A673 (cell line): ENCODE data around the gene TBC1D16. TPM values are rescaled to one million over a fixed set of nuclear protein-coding genes. Genes with fewer than 3 reads are reported as not detected.

Experiments used
- BruUV-seq: library from RNA; stranded (reverse); fragments of 400-500 nt; replicated peaks from 2 replicates; lab custom pipeline; 2021; lab: Mats Ljungman, UMichigan
- CTCF ChIA-PET: fragments of 300-600 bp; sonication (Branson Sonifier 250); formaldehyde crosslinking; loops from one replicate; lab custom pipeline; 2022; ENCODE audit warnings: antibody characterized with exemption; lab: Charles Lee
- POLR2A ChIA-PET: fragments of 300-600 bp; sonication (Branson Sonifier 250); formaldehyde crosslinking; loops from one replicate; lab custom pipeline; 2022; ENCODE audit warnings: antibody characterized with exemption; ENCODE audit not compliant: low non-redundant PET; lab: Charles Lee
- DNase-seq: peaks from one replicate; pipeline ENCODE4 v3.0.0-alpha.2; 2015; ENCODE audit warnings: low spot score
- H3K27ac ChIP-seq: fragments of 200-600 bp; sonication (generic); 2 replicates; pipeline ENCODE4 v1.5.1; 2016; ENCODE audit warnings: mixed run types, low read depth, mild to moderate bottlenecking, mixed read lengths, antibody characterized with exemption, low read length; ENCODE audit not compliant: poor library complexity, severe bottlenecking
- H3K27me3 ChIP-seq: fragments of 200-600 bp; sonication (generic); replicated peaks from 2 replicates; pipeline ENCODE4 v1.6.1; 2017; ENCODE audit warnings: mixed run types, low read depth, mild to moderate bottlenecking, mixed read lengths, antibody characterized with exemption, low read length; ENCODE audit not compliant: insufficient read depth, poor library complexity
- H3K36me3 ChIP-seq: fragments of 200-600 bp; sonication (generic); 2 replicates; pipeline ENCODE4 v1.6.1; 2016; ENCODE audit warnings: mixed run types, mild to moderate bottlenecking, mixed read lengths, antibody characterized with exemption, low read length; ENCODE audit not compliant: insufficient read depth, poor library complexity, severe bottlenecking
- H3K4me1 ChIP-seq: fragments of 200-600 bp; sonication (generic); 2 replicates; pipeline ENCODE4 v1.6.1; 2017; ENCODE audit warnings: mixed run types, mild to moderate bottlenecking, mixed read lengths, antibody characterized with exemption, low read length; ENCODE audit not compliant: insufficient read depth, poor library complexity, severe bottlenecking
- H3K4me3 ChIP-seq: fragments of 200-600 bp; sonication (generic); 2 replicates; pipeline ENCODE4 v1.5.1; 2016; ENCODE audit warnings: low read depth, mixed run types, mild to moderate bottlenecking, mixed read lengths, low read length; ENCODE audit not compliant: poor library complexity, severe bottlenecking
- H3K9me3 ChIP-seq: fragments of 200-600 bp; sonication (generic); 2 replicates; pipeline ENCODE4 v1.6.1; 2016; ENCODE audit warnings: mixed run types, low read depth, mild to moderate bottlenecking, mixed read lengths, antibody characterized with exemption, low read length; ENCODE audit not compliant: poor library complexity, severe bottlenecking
- CTCF ChIP-seq: fragments of 300-800, 200-600 bp; sonication (generic); conservative IDR thresholded peaks from 2 replicates; pipeline ENCODE4 v1.5.1; 2017; ENCODE audit warnings: low read depth, mild to moderate bottlenecking, antibody characterized with exemption, low read length, moderate library complexity, mixed read lengths
- EZH2 ChIP-seq: fragments of 200-600 bp; sonication (generic); IDR thresholded peaks from 2 replicates; pipeline ENCODE4 v1.6.1; 2017; ENCODE audit warnings: borderline replicate concordance, low read depth, mild to moderate bottlenecking, mixed read lengths, antibody characterized with exemption, low read length; ENCODE audit not compliant: poor library complexity, severe bottlenecking
- intact Hi-C: fragments of 100-400 bp; cut with micrococcal nuclease; formaldehyde crosslinking; loops from one replicate; pipeline ENCODE4 v1.10.0; 2022; ENCODE audit not compliant: unreplicated experiment
- total RNA-seq: library from RNA; stranded (reverse); gene quantifications from 2 replicates; pipeline ENCODE4 v1.2.3, GENCODE V29; 2021

The TBC1D16 gene
- total RNA-seq, 1 experiment from 2014 or later, result 49.1 TPM

- intact Hi-C loops, result no loop called here
- no TSS peak for BruUV-seq
- Histone ChIP-seq H3K27ac (no peak overlapping the region), H3K9me3 (no peaks in the 10 kb centered on the region), H3K27me3 (no peaks in the 10 kb centered on the region), H3K36me3 (no peaks in the 10 kb centered on the region), H3K4me1 (peaks cover 10% of the 10 kb centered on the region), H3K4me3 (no peak overlapping the region)
- ChIA-PET CTCF (interaction anchor here (0.5 kb wide), 1 partner anchor 140 kb away, joined by 3 read pairs; the partner anchor contains the start of gene CBX4), POLR2A (no interaction called here)
- TF ChIP-seq EZH2, result no peak
- TF ChIP-seq CTCF, result no peak
- no peak for DNase-seq
These were observed 56.4 kb downstream of the TBC1D16 start for GRCh38 chr17:79979221-79979741.

- ChIA-PET POLR2A (no interaction called here), CTCF (interaction anchor here (0.5 kb wide), 1 partner anchor 139 kb away, joined by 3 read pairs; the partner anchor contains the start of gene CBX4)
- no peak overlapping the region for H3K27ac ChIP-seq
- no TSS peak for BruUV-seq
- H3K4me1 ChIP-seq, result peaks cover 7% of the 10 kb centered on the region
- no peak for DNase-seq
- no peaks in the 10 kb centered on the region for H3K27me3 ChIP-seq
- no peaks in the 10 kb centered on the region for H3K9me3 ChIP-seq
- no peaks in the 10 kb centered on the region for H3K36me3 ChIP-seq
- no peak for TF ChIP-seq CTCF
- TF ChIP-seq EZH2, result no peak
- H3K4me3 ChIP-seq, result no peak overlapping the region
- intact Hi-C loops, result no loop called here
These were observed 57.2 kb downstream of the TBC1D16 start for GRCh38 chr17:79978548-79978855.

- no peaks in the 10 kb centered on the region for H3K27me3 ChIP-seq
- CTCF ChIA-PET, result no interaction called here
- POLR2A ChIA-PET, result no interaction called here
- H3K4me1 ChIP-seq, result peaks cover under 1% of the 10 kb centered on the region
- BruUV-seq, result no TSS peak
- H3K4me3 ChIP-seq, result no peak overlapping the region
- H3K9me3 ChIP-seq, result no peaks in the 10 kb centered on the region
- no peaks in the 10 kb centered on the region for H3K36me3 ChIP-seq
- no peak for DNase-seq
- TF ChIP-seq CTCF (no peak), EZH2 (no peak)
- intact Hi-C loops, result no loop called here
- H3K27ac ChIP-seq, result no peak overlapping the region
These were observed 57.7 kb downstream of the TBC1D16 start for GRCh38 chr17:79977708-79978547.
